ENCODE data around the gene CLDN15.
"Not testable (repeated sequence)": the region's sequence is repeated elsewhere in the genome, so short reads cannot be mapped to it uniquely, and the experiment has no call there.

CLDN15 gene

GRCh38 chr7:101237206-101238067 is at the start of gene CLDN15:
Gene CLDN15, minus strand, starts transcription at chr7:101237802. Its CDS starts 221 bp downstream, at chr7:101237581.
- DNase-seq (ENCODE audit: low read depth): no peak

- DNase-seq (ENCODE audit: low read depth): no peak
These were observed 49.4 kb upstream of the CLDN15 start for GRCh38 chr7:101287032-101287431.

GRCh38 chr7:101285880-101286279 is 48.3 kb upstream of the CLDN15 start:
- DNase-seq (ENCODE audit: low read depth): not testable (repeated sequence)

- DNase-seq (ENCODE audit: low read depth): no peak
These were observed 47.6 kb upstream of the CLDN15 start for GRCh38 chr7:101285171-101285570.

GRCh38 chr7:101280912-101281311 is 43.3 kb upstream of the CLDN15 start:
- DNase-seq (ENCODE audit: low read depth): not testable (repeated sequence)

GRCh38 chr7:101278461-101279292 is 41.1 kb upstream of the CLDN15 start:
- no peak for DNase-seq (ENCODE audit: low read depth)

- no peak for DNase-seq (ENCODE audit: low read depth)
These were observed 39.6 kb upstream of the CLDN15 start for GRCh38 chr7:101277155-101277554.

- no peak for DNase-seq (ENCODE audit: low read depth)
These were observed 35.6 kb upstream of the CLDN15 start for GRCh38 chr7:101273206-101273605.

- DNase-seq (ENCODE audit: low read depth): no peak
These were observed 33.4 kb upstream of the CLDN15 start for GRCh38 chr7:101271021-101271420.

GRCh38 chr7:101269664-101270063 is 32.1 kb upstream of the CLDN15 start:
- DNase-seq (ENCODE audit: low read depth): no peak

- DNase-seq (ENCODE audit: low read depth): no peak
These were observed 28.3 kb upstream of the CLDN15 start for GRCh38 chr7:101265622-101266516.

- not testable (repeated sequence) for DNase-seq (ENCODE audit: low read depth)
These were observed 26.6 kb upstream of the CLDN15 start for GRCh38 chr7:101264102-101264706.

GRCh38 chr7:101258243-101258731 is 20.7 kb upstream of the CLDN15 start:
- no peak for DNase-seq (ENCODE audit: low read depth)

- DNase-seq (ENCODE audit: low read depth): no peak
These were observed 18.2 kb upstream of the CLDN15 start for GRCh38 chr7:101255796-101256195.

GRCh38 chr7:101253199-101253598 is 15.6 kb upstream of the CLDN15 start:
- not testable (repeated sequence) for DNase-seq (ENCODE audit: low read depth)

- peak; percentile 97 for DNase-seq (ENCODE audit: low read depth)
These were observed 14.5 kb upstream of the CLDN15 start for GRCh38 chr7:101251871-101252659.

- no peak for DNase-seq (ENCODE audit: low read depth)
These were observed 12.7 kb upstream of the CLDN15 start for GRCh38 chr7:101250324-101250723.

- no peak for DNase-seq (ENCODE audit: low read depth)
These were observed 10.7 kb upstream of the CLDN15 start for GRCh38 chr7:101248276-101248675.

- no peak for DNase-seq (ENCODE audit: low read depth)
These were observed 7.6 kb upstream of the CLDN15 start for GRCh38 chr7:101245147-101245668.
